ENCODE data around the gene NME3. TPM values are rescaled to one million over a fixed set of nuclear protein-coding genes. Genes with fewer than 3 reads are reported as not detected.

Gene NME3
- polyA plus RNA-seq, 1 experiment, result 15.6 TPM

GRCh38 chr16:1766231-1766630, 5.1 kb downstream of the NME3 start:
- POLR2A ChIA-PET, result interaction anchor here (0.6 kb wide), 1 partner anchor 9 kb away, joined by 3 read pairs; no protein-coding TSS in a partner anchor

GRCh38 chr16:1765826-1766225, 5.5 kb downstream of the NME3 start:
- H3K4me3 ChIP-seq (ENCODE audit: low read depth, low read length), result no peak overlapping the region
- peaks cover 6% of the 10 kb centered on the region; the same call in 1 of the 2 replicates for H3K9me3 ChIP-seq (ENCODE audit: control insufficient read depth, insufficient read depth, low read length)
- TF ChIP-seq, protein P1, sequence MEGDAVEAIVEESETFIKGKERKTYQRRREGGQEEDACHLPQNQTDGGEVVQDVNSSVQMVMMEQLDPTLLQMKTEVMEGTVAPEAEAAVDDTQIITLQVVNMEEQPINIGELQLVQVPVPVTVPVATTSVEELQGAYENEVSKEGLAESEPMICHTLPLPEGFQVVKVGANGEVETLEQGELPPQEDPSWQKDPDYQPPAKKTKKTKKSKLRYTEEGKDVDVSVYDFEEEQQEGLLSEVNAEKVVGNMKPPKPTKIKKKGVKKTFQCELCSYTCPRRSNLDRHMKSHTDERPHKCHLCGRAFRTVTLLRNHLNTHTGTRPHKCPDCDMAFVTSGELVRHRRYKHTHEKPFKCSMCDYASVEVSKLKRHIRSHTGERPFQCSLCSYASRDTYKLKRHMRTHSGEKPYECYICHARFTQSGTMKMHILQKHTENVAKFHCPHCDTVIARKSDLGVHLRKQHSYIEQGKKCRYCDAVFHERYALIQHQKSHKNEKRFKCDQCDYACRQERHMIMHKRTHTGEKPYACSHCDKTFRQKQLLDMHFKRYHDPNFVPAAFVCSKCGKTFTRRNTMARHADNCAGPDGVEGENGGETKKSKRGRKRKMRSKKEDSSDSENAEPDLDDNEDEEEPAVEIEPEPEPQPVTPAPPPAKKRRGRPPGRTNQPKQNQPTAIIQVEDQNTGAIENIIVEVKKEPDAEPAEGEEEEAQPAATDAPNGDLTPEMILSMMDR (IDR thresholded peaks at IDR 0.05; ENCODE audit: low read depth, low read length), result no peak
- H3K27me3 ChIP-seq (ENCODE audit: control insufficient read depth, insufficient read depth, low read length), result no peaks in the 10 kb centered on the region
- CTCF ChIA-PET, result no interaction called here
- H3K27ac ChIP-seq (ENCODE audit: low read depth, low read length), result no peak overlapping the region
- POLR2A ChIA-PET, result no interaction called here
- DNase-seq (ENCODE audit: low read depth, low spot score), result no peak

More at GRCh38 chr16:1766231-1766630, 5.1 kb downstream of the NME3 start:
- H3K4me3 ChIP-seq (ENCODE audit: low read depth, low read length), result no peak overlapping the region
- TF ChIP-seq, protein P1 (IDR thresholded peaks at IDR 0.05; ENCODE audit: low read depth, low read length), result no peak
- CTCF ChIA-PET, result no interaction called here
- DNase-seq (ENCODE audit: low read depth, low spot score), result no peak
- H3K27ac ChIP-seq (ENCODE audit: low read depth, low read length), result no peak overlapping the region
- H3K9me3 ChIP-seq (ENCODE audit: control insufficient read depth, insufficient read depth, low read length), result peaks cover 6% of the 10 kb centered on the region; the same call in 1 of the 2 replicates
- no peaks in the 10 kb centered on the region for H3K27me3 ChIP-seq (ENCODE audit: control insufficient read depth, insufficient read depth, low read length)

- H3K27ac ChIP-seq (ENCODE audit: low read depth, low read length), result no peak overlapping the region
- DNase-seq (ENCODE audit: low read depth, low spot score), result no peak
- TF ChIP-seq, protein P1 (IDR thresholded peaks at IDR 0.05; ENCODE audit: low read depth, low read length), result no peak
- H3K9me3 ChIP-seq (ENCODE audit: control insufficient read depth, insufficient read depth, low read length), result no peaks in the 10 kb centered on the region; the same call in 1 of the 2 replicates
- ChIA-PET POLR2A (interaction anchor here (1.5 kb wide), 1 partner anchor 8 kb away, joined by 4 read pairs; the partner anchor contains the start of genes EME2 and MRPS34), CTCF (no interaction called here)
- no peaks in the 10 kb centered on the region for H3K27me3 ChIP-seq (ENCODE audit: control insufficient read depth, insufficient read depth, low read length)
- H3K4me3 ChIP-seq (ENCODE audit: low read depth, low read length), result no peak overlapping the region
Observed at GRCh38 chr16:1764971-1765370, 6.4 kb downstream of the NME3 start.

DNA sequence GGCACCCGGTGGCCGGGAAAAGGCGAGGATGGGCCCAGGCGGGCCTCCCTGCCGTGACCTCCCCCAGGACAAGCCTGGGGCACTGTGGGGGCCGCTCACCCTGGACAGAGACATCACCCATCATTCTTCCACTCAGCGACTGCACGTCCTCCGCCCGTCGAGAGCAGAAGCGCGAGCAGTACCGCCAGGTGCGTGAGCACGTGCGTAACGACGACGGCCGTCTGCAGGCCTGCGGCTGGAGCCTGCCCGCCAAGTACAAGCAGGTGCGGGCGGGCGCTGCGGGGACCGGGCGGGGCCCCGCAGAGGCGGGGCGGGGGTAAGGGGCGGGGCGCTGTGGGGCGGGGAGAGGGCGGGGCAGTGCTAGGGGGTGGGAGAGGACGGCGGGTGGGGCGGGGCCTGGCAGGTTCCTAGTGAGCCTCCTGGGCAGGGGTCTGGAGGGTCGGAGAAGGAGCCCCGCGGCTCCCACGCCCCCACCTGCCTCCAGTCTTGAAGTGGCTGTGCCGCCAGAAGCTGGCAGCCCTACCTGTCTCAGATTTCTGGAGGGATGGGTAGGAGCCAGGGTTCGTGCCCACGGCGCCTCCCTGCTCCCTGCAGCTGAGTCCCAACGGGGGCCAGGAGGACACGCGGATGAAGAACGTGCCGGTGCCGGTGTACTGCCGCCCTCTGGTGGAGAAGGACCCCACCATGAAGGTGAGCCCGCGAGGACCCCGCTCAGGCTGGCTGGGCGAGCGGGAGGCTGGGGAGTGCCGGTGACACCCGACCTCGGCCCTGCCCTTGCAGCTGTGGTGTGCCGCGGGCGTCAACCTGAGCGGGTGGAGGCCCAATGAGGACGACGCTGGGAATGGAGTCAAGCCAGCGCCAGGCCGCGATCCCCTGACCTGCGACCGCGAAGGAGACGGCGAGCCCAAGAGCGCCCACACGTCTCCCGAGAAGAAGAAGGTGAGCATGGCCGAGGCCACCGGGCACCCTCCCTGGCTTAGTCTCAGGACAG, 7.5 kb downstream of the NME3 start:
- ChIA-PET CTCF (interaction anchor here (0.6 kb wide), 1 partner anchor 9 kb away, joined by 3 read pairs; no protein-coding TSS in a partner anchor), POLR2A (interaction anchor here (1.5 kb wide), 1 partner anchor 9 kb away, joined by 4 read pairs; the partner anchor contains the start of genes EME2 and MRPS34)

More for the DNA sequence above, 7.5 kb downstream of the NME3 start:
- H3K27ac ChIP-seq (ENCODE audit: low read depth, low read length), result no peak overlapping the region
- DNase-seq (ENCODE audit: low read depth, low spot score), result no peak
- TF ChIP-seq, protein P1 (IDR thresholded peaks at IDR 0.05; ENCODE audit: low read depth, low read length), result peak; percentile 47
- no peaks in the 10 kb centered on the region for H3K27me3 ChIP-seq (ENCODE audit: control insufficient read depth, insufficient read depth, low read length)
- no peaks in the 10 kb centered on the region; the same call in 1 of the 2 replicates for H3K9me3 ChIP-seq (ENCODE audit: control insufficient read depth, insufficient read depth, low read length)
- H3K4me3 ChIP-seq (ENCODE audit: low read depth, low read length), result no peak overlapping the region

Data from AG04450 (cell line).